ENCODE measurements around the gene OLFM2. TPM values are rescaled to one million over a fixed set of nuclear protein-coding genes. Genes with fewer than 3 reads are reported as not detected.

The OLFM2 gene
- total and polyA plus RNA-seq, 2 experiments from 2014 or later: 58.1 to 117 TPM

- Histone ChIP-seq H3K4me2 (no peak overlapping the region), H3K27me3 (ENCODE audit: insufficient read depth) (no peaks in the 10 kb centered on the region), H3K9me2 (ENCODE audit: insufficient read depth) (no peaks in the 10 kb centered on the region), H3K79me2 (replicated peaks; ENCODE audit: insufficient read depth) (no peaks in the 10 kb centered on the region), H2AFZ (no peak overlapping the region), H3K36me3 (ENCODE audit: insufficient read depth) (no peaks in the 10 kb centered on the region), H3K27ac (ENCODE audit: low read depth) (0 out of 2 replicates have a peak overlapping the region, but pooled peaks have one; percentile 66), H4K20me1 (replicated peaks; ENCODE audit: insufficient read depth) (peaks cover 8% of the 10 kb centered on the region), H3K4me1 (ENCODE audit: insufficient read depth) (0 out of 2 replicates have a peak, but pooled peaks cover 3% of the 10 kb centered on the region), H3K4me3 (no peak overlapping the region), H3F3A (replicated peaks; ENCODE audit: low read depth) (0 out of 2 replicates have a peak, but pooled peaks cover 1% of the 10 kb centered on the region)
- Mint-ChIP-seq H3K9me3 (no peaks in the 10 kb centered on the region), H3K4me3 (no peak overlapping the region), H3K27me3 (ENCODE audit: insufficient read depth, low read depth, poor library complexity) (peaks cover 4% of the 10 kb centered on the region), H3K36me3 (ENCODE audit: low read depth) (peaks cover 3% of the 10 kb centered on the region; the same call in 1 of the 3 replicates), H3K4me1 (peaks cover 5% of the 10 kb centered on the region), H3K27ac (no peak overlapping the region)
- DNase-seq (ENCODE audit: low spot score) (no peak), ATAC-seq (no peak; the same call in 2 of the 3 replicates)
- no peak for TF ChIP-seq STAT1 (IDR thresholded peaks at IDR 0.05; ENCODE audit: unreplicated experiment)
- no peak for TF ChIP-seq ZNF114 (CRISPR knock-in tag; IDR thresholded peaks at IDR 0.05)
- TF ChIP-seq NANOG (IDR thresholded peaks at IDR 0.05; ENCODE audit: borderline replicate concordance): no peak
- TF ChIP-seq ETS1 (IDR thresholded peaks at IDR 0.05): no peak
- no peak for TF ChIP-seq ZNF462 (CRISPR knock-in tag; IDR thresholded peaks at IDR 0.05)
Measured at GRCh38 chr19:9871626-9872338, 64.5 kb downstream of the OLFM2 start.
